Smooth muscle cell (in vitro differentiated cells): ENCODE measurements around the gene SLC66A2. TPM values are rescaled to one million over a fixed set of nuclear protein-coding genes. Genes with fewer than 3 reads are reported as not detected.

ENCODE experiments used
- DNase-seq: peaks from one replicate; lab custom pipeline; 2025; ENCODE audit not compliant: unreplicated experiment; lab: John Stamatoyannopoulos, UW
- H2AFZ ChIP-seq: fragments of 200-600 bp; sonication (generic); 2 replicates; pipeline ENCODE4 v1.6.0; 2016; ENCODE audit warnings: antibody characterized with exemption, low read depth, mild to moderate bottlenecking
- H3F3A ChIP-seq: fragments of 200-600 bp; sonication (generic); 2 replicates; pipeline ENCODE4 v1.6.0; 2017; ENCODE audit warnings: antibody characterized with exemption, low read depth
- H3K27ac ChIP-seq: fragments of 200-600 bp; sonication (generic); 2 replicates; pipeline ENCODE4 v1.5.1; 2016; ENCODE audit warnings: low read depth, mild to moderate bottlenecking
- H3K27me3 ChIP-seq: fragments of 200-600 bp; sonication (generic); 2 replicates; pipeline ENCODE4 v1.6.1; 2016; ENCODE audit warnings: low read depth, mild to moderate bottlenecking
- H3K36me3 ChIP-seq: fragments of 200-600 bp; sonication (generic); 2 replicates; pipeline ENCODE4 v1.5.1; 2016; ENCODE audit warnings: low read depth
- H3K4me1 ChIP-seq: fragments of 200-600 bp; sonication (generic); 2 replicates; pipeline ENCODE4 v1.5.1; 2016; ENCODE audit warnings: low read depth
- H3K4me2 ChIP-seq: fragments of 200-600 bp; sonication (generic); 2 replicates; pipeline ENCODE4 v1.6.0; 2016; ENCODE audit warnings: mild to moderate bottlenecking
- H3K4me3 ChIP-seq: fragments of 200-600 bp; sonication (generic); 2 replicates; pipeline ENCODE4 v1.5.1; 2016; ENCODE audit warnings: mild to moderate bottlenecking
- H3K79me2 ChIP-seq: fragments of 200-600 bp; sonication (generic); 2 replicates; pipeline ENCODE4 v1.6.0; 2016; ENCODE audit warnings: low read depth, mild to moderate bottlenecking
- H3K9ac ChIP-seq: fragments of 200-600 bp; sonication (generic); 2 replicates; pipeline ENCODE4 v1.6.0; 2016; ENCODE audit warnings: low read depth
- H3K9me3 ChIP-seq: fragments of 200-600 bp; sonication (generic); replicated peaks from 2 replicates; pipeline ENCODE4 v1.5.1; 2016; ENCODE audit warnings: low read depth
- H4K20me1 ChIP-seq: fragments of 200-600 bp; sonication (generic); 2 replicates; pipeline ENCODE4 v1.6.0; 2016; ENCODE audit warnings: low read depth
- WGBS: methylation state at CpG from one replicate; pipeline ENCODE4 v1.1.7; 2016; ENCODE audit warnings: low lambda C conversion rate; 5-methylcytosine and 5-hydroxymethylcytosine counted together
- polyA plus RNA-seq: library from polyadenylated mRNA; unstranded; fragments of >200 nt; fragmentation: Nextera tagmentation; extraction: Ambion mirVana; gene quantifications from 2 replicates; pipeline ENCODE4 v1.2.1, GENCODE V29; 2016
- total RNA-seq: library from RNA; depleted of rRNA; stranded (reverse); fragments of >200 nt; gene quantifications from 2 replicates; pipeline ENCODE4 v1.2.3, GENCODE V29; 2014
- TF ChIP-seq, protein P1 (sequence below): fragments of 200-600 bp; sonication (generic); IDR thresholded peaks from 2 replicates; pipeline ENCODE4 v1.5.1; 2017; ENCODE audit warnings: borderline replicate concordance, mild to moderate bottlenecking, antibody characterized with exemption; ENCODE audit not compliant: insufficient read depth, poor library complexity, severe bottlenecking

Gene SLC66A2
- total and polyA plus RNA-seq, 2 experiments from 2014 or later, result 23.6 to 37.9 TPM

GRCh38 chr18:79903071-79903635 lies 48.3 kb downstream of the SLC66A2 start:
- DNase-seq, result no peak
- Histone ChIP-seq H3K36me3 (no peaks in the 10 kb centered on the region), H3K4me2 (no peak overlapping the region), H3F3A (peaks cover 13% of the 10 kb centered on the region), H3K27ac (no peak overlapping the region), H3K4me3 (no peak overlapping the region), H4K20me1 (peaks cover 26% of the 10 kb centered on the region), H2AFZ (no peak overlapping the region), H3K4me1 (peaks cover 5% of the 10 kb centered on the region), H3K27me3 (no peaks in the 10 kb centered on the region), H3K9me3 (no peaks in the 10 kb centered on the region), H3K79me2 (no peaks in the 10 kb centered on the region), H3K9ac (no peak overlapping the region)
- TF ChIP-seq, protein P1, sequence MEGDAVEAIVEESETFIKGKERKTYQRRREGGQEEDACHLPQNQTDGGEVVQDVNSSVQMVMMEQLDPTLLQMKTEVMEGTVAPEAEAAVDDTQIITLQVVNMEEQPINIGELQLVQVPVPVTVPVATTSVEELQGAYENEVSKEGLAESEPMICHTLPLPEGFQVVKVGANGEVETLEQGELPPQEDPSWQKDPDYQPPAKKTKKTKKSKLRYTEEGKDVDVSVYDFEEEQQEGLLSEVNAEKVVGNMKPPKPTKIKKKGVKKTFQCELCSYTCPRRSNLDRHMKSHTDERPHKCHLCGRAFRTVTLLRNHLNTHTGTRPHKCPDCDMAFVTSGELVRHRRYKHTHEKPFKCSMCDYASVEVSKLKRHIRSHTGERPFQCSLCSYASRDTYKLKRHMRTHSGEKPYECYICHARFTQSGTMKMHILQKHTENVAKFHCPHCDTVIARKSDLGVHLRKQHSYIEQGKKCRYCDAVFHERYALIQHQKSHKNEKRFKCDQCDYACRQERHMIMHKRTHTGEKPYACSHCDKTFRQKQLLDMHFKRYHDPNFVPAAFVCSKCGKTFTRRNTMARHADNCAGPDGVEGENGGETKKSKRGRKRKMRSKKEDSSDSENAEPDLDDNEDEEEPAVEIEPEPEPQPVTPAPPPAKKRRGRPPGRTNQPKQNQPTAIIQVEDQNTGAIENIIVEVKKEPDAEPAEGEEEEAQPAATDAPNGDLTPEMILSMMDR, result no peak
- 94% methylated on average over 28 of the region's 28 CpGs for WGBS

- Histone ChIP-seq H3K27ac (no peak overlapping the region), H4K20me1 (peaks cover 26% of the 10 kb centered on the region), H3K4me1 (peaks cover 5% of the 10 kb centered on the region), H3K9me3 (no peaks in the 10 kb centered on the region), H2AFZ (no peak overlapping the region), H3K79me2 (no peaks in the 10 kb centered on the region), H3F3A (peaks cover 13% of the 10 kb centered on the region), H3K4me2 (no peak overlapping the region), H3K27me3 (no peaks in the 10 kb centered on the region), H3K4me3 (no peak overlapping the region), H3K36me3 (no peaks in the 10 kb centered on the region), H3K9ac (no peak overlapping the region)
- TF ChIP-seq, protein P1, result no peak
- over 99% methylated on average over 20 of the region's 20 CpGs for WGBS
- no peak for DNase-seq
Observed at GRCh38 chr18:79902640-79903039, 48.8 kb downstream of the SLC66A2 start.

DNA sequence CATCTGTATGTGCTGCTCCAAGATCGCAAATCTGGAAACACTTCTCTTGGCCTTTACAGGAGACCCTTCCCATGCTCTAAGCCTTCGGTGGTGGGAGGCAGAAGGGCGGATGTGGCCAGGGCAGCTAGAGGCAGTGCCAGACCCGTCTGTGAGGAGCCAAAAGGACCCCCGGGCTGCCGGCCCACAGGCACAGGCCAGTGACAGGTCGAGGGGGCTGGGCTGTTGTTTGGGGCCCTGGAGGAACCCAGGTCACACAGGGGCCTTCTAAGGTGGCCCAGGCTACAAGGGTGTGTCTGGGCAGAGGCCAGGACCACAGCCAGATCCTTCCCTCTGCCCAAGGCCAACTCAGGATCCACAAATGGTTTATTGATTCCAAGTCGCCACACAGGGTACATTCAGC lies 49.4 kb downstream of the SLC66A2 start:
- Histone ChIP-seq H4K20me1 (peaks cover 26% of the 10 kb centered on the region), H3K27me3 (no peaks in the 10 kb centered on the region), H3K27ac (no peak overlapping the region), H2AFZ (no peak overlapping the region), H3F3A (peaks cover 13% of the 10 kb centered on the region), H3K79me2 (no peaks in the 10 kb centered on the region), H3K9ac (no peak overlapping the region), H3K4me2 (no peak overlapping the region), H3K36me3 (no peaks in the 10 kb centered on the region), H3K4me3 (no peak overlapping the region), H3K9me3 (peaks cover under 1% of the 10 kb centered on the region), H3K4me1 (peaks cover 5% of the 10 kb centered on the region)
- TF ChIP-seq, protein P1, result no peak
- 98% methylated on average over 8 of the region's 8 CpGs for WGBS
- DNase-seq, result no peak

- peaks cover 5% of the 10 kb centered on the region for H3K9me3 ChIP-seq
- no peak overlapping the region for H3K9ac ChIP-seq
- H3K27me3 ChIP-seq, result no peaks in the 10 kb centered on the region
- H3K4me3 ChIP-seq, result no peak overlapping the region
- DNase-seq, result no peak
- H3F3A ChIP-seq, result peaks cover 9% of the 10 kb centered on the region
- TF ChIP-seq, protein P1, result no peak
- H2AFZ ChIP-seq, result no peak overlapping the region
- peaks cover 23% of the 10 kb centered on the region for H4K20me1 ChIP-seq
- H3K4me1 ChIP-seq, result peaks cover 5% of the 10 kb centered on the region
- no peak overlapping the region for H3K4me2 ChIP-seq
- H3K79me2 ChIP-seq, result no peaks in the 10 kb centered on the region
- WGBS, result over 99% methylated on average over 13 of the region's 13 CpGs
- H3K36me3 ChIP-seq, result no peaks in the 10 kb centered on the region
- no peak overlapping the region for H3K27ac ChIP-seq
Observed at GRCh38 chr18:79901665-79902064, 49.8 kb downstream of the SLC66A2 start.
